HG03558 (cell line): ENCODE measurements around the gene SMCP.

Experiments
- ATAC-seq: cut with Tn5 transposase; IDR thresholded peaks from one replicate; pipeline ENCODE4 v1.9.1; 2021; ENCODE audit warnings: moderate number of reproducible peaks; ENCODE audit not compliant: unreplicated experiment; ENCODE audit errors: extremely low read depth

SMCP gene

DNA sequence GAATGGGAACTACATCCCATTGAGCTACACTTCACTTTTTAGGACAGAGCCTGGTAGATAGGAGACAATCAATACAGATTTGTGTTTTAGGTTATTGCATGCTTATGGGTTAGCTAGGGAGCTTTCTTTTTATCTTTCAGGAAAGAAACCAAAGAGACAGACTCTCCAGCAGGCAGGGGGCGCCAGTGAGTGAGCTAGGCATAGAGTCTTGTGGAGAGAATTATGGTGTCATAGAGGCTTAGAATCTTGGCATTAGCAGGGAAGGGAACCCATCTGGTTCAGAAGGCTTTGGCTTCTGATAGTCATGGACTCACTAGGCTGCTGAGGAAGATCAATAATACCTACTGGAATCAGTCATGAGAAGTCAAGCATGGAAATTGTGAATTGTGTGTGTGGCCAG, at the start of gene SMCP:
SMCP (plus strand) TSS at position 281 of the 400 bp plus-strand sequence. CDS start 6,101 bp downstream, outside the sequence.
- ATAC-seq = no peak

GRCh38 chr1:152836870-152837269, 41.3 kb upstream of the SMCP start:
- ATAC-seq = no peak

DNA sequence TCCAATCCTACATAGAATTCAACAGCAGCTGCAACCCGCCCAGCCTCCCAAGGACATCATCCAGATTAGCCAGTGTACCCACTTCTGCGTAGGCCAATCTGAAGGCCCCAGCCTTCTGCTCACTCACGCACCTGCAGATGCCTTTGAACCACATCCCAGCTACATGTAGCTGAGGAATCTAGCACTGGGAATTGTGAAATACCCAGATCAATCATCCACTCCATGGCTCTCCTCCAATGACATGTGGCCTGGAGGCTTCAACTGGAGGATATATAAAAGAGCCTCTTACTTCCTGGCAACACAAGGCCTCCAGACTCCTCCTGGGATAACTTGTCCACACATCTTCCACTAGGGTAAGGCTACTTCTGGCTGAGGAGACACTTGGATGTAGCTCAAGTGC, 35.6 kb upstream of the SMCP start, which contains the start of gene LCE6A:
LCE6A (plus strand) TSS at position 301 of the 400 bp plus-strand sequence. CDS start 665 bp downstream, outside the sequence.
- no peak for ATAC-seq

DNA sequence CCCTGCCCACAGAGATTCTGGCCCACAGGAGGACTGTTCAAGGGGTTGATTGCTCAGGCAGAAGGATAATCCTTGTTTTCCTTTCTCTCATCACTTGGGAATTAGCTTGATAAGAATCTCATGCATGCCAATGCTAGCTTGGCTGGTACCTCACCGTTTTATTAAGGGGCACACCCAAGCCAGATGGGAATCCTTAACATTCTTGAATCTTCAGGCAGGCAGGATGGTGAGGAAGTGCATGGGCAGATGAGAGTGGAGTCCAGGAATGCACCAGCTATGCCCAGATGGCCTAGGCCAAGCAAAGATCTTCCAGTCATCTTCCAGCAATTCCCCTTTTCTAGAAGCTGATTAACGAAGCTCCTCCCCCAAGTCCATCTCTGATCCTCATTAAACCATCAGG, 22.5 kb upstream of the SMCP start:
- ATAC-seq = no peak

- ATAC-seq = no peak
Observed at GRCh38 chr1:152858062-152858461, 20.1 kb upstream of the SMCP start.

DNA sequence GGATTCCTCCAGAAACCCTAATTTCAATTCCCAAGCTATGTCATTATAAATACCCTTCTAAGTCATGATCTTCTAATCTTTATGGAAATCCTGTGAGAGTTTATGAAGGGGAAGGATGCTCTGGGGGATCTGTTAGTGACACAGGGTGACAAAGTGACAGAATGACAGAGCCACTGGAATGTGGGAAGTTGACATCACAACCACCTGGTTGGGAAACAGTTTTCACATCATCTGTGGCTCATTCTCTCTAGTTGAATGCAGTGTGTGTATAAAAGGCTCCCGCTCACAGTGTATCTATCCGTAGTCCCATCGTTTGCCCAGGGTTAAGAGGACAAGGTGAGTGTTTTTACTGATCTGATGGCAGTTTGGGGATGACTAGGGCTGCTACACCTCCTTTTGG, 18.4 kb upstream of the SMCP start, which contains the start of gene LCE7A:
LCE7A (plus strand) TSS at position 301 of the 400 bp plus-strand sequence. CDS start 702 bp downstream, outside the sequence.
- ATAC-seq = no peak

GRCh38 chr1:152860129-152860528, 18.0 kb upstream of the SMCP start:
- no peak for ATAC-seq

DNA sequence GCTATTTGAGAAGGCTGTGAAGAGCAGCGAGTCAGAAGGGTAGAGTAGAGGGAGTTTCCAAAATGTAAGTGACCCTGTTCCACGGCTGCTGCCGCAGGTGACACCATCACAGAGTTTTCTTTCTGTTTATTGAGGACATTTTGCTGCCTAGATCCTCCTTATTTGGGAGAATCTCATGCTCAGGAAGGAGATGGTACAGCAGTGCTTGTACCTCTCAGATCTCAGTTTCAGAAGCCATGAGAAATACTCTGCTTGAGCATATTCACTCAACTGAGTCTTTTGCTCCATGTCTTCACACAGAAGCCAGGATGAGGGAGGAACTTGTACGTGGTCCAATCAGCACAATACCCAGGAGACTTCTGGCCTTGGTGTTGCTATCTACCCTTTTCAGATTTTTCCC, 16.7 kb upstream of the SMCP start:
- no peak for ATAC-seq

DNA sequence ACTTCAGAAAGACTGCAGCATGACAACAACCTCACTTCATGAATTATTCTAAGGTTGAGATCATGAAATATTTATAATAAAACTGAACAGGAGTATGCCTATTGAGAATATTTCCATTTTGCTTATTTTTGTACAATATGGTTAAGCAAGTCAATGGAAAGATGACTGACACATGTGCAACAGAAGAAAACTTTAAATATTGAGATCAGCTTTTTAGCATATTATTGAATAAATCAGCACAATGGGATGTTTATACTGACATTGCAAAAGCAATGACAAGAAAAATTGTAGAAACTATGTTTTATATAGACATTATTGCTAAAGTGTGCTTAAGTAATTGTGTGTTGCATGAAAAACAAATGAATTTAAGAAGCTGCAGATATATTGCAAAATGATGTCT, 13.7 kb upstream of the SMCP start:
- no peak for ATAC-seq

DNA sequence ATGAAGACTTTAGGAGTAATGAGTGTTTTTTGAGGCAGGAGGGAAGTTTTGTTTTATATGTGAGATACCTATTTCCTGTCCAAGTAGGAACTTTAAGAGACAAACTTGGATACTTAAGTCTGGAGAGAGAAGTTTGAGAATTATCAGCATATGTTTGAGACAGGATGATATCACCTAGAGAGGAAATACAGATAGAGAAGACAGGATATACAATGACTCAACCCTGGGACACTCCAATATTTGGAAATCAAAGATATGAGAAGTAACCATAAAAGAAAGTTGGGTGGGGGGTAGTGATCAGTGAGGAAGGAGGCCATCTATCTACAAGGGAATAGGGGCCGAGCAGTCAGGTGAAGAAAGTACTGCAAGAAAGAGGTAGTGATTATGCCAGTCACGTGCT, 11.8 kb upstream of the SMCP start:
- no peak for ATAC-seq

DNA sequence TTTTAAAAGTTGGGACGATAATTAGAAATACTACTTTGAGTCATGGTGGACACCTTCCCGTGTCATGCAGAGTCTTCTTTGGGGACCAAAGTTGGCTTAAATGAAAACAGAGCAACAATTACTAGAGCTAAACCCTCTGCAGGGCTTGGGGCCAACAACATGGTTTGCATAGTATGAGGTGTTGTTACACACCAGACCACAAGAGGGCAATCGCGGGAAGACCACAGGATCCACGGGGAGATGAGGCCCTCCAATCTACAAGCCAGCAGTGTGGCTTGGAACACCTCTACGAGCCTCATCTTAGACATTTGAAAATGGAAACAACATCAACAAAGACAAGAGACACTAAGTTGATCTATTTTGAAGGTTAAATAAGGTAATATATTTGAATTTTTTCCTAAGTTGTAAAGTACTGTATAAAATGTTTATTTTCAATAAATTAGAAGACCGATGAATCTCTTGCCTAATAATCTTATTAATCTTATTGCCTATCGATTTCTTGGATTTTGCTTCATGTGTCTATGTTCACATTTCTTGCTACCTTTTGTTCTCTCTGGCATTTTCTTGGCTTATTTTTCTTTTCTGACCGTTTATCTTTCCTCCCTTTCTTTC, 8.2 kb upstream of the SMCP start:
- ATAC-seq = no peak

DNA sequence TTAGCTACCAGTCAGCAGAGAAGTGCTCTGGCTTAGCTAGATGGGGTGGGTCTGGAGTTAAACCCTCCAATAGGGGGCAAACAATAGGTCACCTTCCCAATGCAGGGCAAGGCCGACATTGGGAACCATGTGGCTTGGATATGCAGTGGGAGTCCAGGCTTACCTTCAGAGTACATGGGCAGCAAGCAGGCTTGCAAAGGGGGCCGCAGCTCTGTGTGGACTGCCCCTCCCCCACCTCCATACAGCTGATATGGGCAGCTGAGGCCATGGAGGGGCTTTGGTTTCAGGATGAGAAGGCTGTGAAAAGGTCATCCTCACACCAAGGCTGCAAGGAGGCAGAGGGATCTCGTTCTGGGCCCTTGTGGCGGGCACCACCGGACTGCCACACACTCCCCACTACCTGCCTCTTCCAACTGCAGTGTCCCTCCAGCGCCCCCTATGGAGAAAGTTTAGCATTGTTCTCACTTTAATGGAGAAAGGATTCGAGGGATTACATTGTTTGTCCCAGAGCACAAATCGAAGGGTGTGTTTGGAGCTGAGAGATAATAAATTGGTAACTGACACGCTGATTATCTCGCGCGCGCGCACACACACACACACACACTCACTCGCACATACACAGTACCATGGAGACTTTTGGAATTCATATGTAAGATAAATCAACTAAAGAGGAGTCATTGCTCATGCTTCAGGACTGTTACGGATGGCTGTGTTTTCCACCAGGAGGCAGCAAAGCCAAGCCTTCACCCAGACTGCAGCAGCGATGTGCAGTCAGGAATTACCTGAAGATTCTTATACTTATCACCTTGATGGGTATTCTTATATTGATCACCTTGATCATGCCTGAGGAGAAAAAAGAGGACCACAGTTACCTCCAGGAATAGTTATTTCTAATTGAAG, 7.0 kb upstream of the SMCP start:
- no peak for ATAC-seq

- no peak for ATAC-seq
Observed at GRCh38 chr1:152871731-152872126, 6.4 kb upstream of the SMCP start.

DNA sequence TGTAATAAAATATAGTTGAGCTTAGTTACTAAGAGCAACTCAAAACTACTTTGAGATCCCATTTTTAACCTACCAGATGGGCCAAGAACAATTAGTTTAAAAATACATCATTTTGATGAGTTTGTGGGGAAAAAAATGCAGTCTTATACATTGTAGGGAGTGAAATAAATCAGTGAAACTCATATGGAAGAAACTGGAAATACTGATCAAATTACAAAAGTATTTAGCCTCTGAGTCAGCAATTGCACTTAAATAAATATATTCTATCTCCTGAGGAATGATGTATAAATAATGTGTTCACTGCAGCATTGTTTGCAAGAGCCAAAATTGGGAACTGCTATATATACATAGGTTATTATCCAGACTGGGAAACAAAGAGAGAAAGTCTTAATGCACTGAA, 4.6 kb upstream of the SMCP start:
- ATAC-seq = no peak

DNA sequence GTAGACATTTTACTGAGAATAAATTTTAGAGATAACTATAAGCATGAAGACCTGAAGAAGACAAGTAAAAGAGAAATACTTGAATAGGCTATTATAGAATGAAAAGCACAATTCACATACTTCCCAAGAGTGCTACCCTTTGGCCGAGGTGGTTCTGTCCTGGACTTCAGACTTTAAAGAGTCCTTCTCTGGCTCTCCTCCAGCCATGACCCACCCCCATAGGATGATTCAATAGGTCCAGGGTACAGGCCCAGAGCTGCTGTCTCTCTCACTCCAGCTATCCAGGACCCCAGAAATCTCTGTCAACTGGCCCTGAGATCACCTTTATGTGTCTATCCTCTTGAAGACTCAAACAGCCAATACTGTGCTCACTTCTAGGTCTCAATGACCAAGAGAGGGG, 1.3 kb upstream of the SMCP start:
- ATAC-seq = no peak

GRCh38 chr1:152879559-152880198, 1.6 kb downstream of the SMCP start:
- ATAC-seq = no peak

GRCh38 chr1:152880316-152880715, 2.2 kb downstream of the SMCP start:
- ATAC-seq = no peak

GRCh38 chr1:152880907-152881306, 2.8 kb downstream of the SMCP start:
- no peak for ATAC-seq

- no peak for ATAC-seq
Observed at GRCh38 chr1:152884085-152884484, 6.0 kb downstream of the SMCP start.

DNA sequence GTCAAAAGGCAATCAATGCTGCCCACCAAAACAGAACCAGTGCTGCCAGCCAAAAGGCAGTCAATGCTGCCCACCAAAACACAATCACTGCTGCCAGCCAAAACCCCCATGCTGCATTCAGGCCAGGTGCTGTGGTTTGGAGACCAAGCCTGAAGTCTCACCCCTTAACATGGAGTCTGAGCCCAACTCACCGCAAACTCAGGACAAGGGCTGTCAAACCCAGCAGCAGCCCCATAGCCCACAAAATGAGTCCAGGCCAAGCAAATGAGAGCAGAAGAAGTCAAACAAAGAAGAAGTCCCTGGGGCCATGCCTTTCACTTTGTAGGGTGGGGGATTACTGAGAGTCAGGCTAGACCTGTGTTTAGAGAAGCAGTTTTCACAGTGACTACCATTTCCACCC, 6.4 kb downstream of the SMCP start:
- ATAC-seq = no peak
